T1000 (cell line): ENCODE results near the gene EIF1.
A peak's percentile ranks its signal among the peaks of the same experiment; 100 is the strongest.

Experiments used
- DNase-seq: peaks from one replicate; lab custom pipeline; 2025; ENCODE audit warnings: mixed read lengths; lab: John Stamatoyannopoulos, UW

Gene EIF1

DNA sequence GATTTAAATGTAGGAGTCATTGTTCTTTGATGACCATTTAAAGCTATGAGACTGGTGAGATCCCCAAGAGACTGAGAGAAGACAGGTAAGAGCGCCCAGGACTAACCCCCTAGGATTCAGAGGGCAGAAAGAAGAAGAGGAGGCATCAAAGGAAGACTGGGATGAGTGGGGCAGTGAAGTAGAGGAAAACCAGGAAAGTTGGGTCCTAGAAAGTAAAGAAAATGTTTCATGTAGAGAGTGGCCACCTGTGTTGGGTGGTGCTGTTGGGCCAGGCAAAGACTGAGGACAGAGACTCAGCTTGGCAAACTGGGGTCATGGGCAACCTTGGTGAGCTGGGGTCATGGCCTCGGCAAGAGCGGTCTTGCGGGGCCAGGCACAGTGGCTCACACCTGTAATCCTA is 47.1 kb downstream of the EIF1 start:
- DNase-seq = no peak

DNA sequence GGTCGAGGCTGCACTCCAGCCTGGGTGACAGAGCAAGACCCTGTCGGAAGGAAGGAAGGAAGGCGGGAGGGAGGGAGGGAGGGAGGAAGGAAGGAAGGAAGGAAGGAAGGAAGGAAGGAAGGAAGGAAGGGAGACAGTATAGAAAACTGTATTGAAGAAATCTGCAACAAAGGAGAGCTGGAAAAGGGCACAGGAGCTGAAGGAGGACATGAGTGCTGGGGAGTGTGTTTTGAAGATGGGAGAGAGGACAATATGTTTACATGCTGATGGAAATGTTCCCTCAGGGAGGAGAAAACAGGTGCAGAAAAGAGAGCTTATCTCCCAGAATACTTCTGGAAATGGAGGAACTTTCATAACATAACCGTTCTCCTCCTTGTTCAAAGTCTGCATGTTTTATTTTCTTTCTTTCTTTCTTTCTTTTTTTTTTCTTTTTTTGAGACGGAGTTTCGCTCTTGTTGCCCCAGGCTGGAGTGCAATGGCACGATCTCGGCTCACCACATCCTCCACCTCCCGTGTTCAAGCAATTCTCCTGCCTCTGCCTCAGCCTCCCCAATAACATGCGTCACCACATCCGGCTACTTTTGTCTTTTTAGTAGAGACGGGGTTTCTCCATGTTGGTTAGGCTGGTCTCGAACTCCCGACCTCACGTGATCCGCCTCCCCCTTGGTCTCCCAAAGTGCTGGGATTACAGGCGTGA is 48.4 kb downstream of the EIF1 start:
- no peak for DNase-seq

GRCh38 chr17:41737680-41738023 is 49.0 kb downstream of the EIF1 start:
- no peak for DNase-seq

DNA sequence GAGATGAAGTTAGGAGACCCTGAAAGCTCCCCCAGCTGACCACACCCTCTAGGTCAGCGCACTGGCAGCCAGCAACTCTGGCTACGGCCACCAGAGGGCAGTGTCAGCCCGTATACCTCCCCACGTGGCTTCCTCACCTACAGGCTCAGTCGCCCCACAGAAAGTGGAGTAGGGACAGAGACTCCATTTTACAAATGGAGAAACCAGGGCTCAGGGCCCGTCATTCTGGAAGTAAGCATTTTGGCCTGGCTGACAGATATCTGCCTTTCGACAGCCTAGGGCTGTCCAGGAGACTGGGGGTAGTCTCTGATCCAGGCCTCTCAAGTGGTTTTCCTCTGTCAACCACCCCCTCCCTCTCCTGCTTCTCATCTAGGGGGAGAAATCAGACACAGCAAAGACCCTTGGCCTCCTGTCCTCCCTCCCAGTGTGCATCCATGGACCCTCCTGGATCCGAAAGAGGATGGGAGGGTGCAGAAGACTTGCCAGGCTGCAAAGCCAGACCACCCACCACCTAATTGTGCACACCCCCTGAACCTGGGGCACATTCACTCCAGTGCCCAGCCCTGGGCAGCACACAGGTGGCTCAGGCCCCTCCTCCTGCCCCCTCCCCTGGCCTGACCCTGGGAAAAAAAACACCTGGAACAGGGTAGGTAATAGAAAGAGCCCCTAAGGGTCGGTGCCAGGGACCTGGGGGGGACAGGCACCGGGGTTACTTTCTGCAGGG is 49.6 kb downstream of the EIF1 start:
- DNase-seq = peak; percentile 75

DNA sequence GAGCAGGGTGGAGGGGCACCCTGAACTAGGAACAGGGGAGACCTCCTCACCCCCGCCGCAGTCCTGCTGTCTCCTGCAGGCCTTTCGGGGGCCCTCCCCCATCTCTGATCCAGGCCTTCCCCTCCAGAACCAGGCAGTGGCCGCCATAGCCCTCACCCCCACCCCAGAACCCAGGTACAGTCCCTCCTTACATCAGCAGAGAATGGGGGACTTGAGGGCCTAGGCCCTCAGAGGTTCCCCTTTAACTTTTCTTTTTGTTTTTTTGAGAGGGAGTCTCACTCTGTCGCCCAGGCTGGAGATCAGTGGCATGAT is 50.1 kb downstream of the EIF1 start:
- no peak for DNase-seq

GRCh38 chr17:41739661-41740352 is 51.1 kb downstream of the EIF1 start:
- DNase-seq = peak; percentile 44

GRCh38 chr17:41740506-41740905 is 51.8 kb downstream of the EIF1 start:
- DNase-seq = no peak

GRCh38 chr17:41741709-41742108 is 53.0 kb downstream of the EIF1 start:
- no peak for DNase-seq
